Stimulated activated CD4-positive, alpha-beta T cell treated with anti-CD3 and anti-CD28 coated beads, Interleukin-15, amount 100 ng/mL, for 24 hours (primary cell): ENCODE data around the gene ETHE1.
"Not testable (repeated sequence)": the region's sequence is repeated elsewhere in the genome, so short reads cannot be mapped to it uniquely, and the experiment has no call there.

ENCODE experiments used
- DNase-seq: peaks from one replicate; pipeline ENCODE4 v3.0.0-alpha.2; 2020

Gene ETHE1

GRCh38 chr19:43522929-43523328 is 4.1 kb downstream of the ETHE1 start:
- no peak for DNase-seq

GRCh38 chr19:43519436-43520088 is 7.4 kb downstream of the ETHE1 start:
- DNase-seq, result peak; percentile 87

- no peak for DNase-seq
Observed at GRCh38 chr19:43518051-43518450, 8.9 kb downstream of the ETHE1 start.

- DNase-seq, result not testable (repeated sequence)
Observed at GRCh38 chr19:43512399-43512798, 14.6 kb downstream of the ETHE1 start.

- DNase-seq, result no peak
Observed at GRCh38 chr19:43511324-43511723, 15.7 kb downstream of the ETHE1 start.

- DNase-seq, result no peak
Observed at GRCh38 chr19:43510713-43511112, 16.3 kb downstream of the ETHE1 start.

- DNase-seq, result no peak
Observed at GRCh38 chr19:43507880-43508279, 19.1 kb downstream of the ETHE1 start.

GRCh38 chr19:43506629-43507028 is 20.4 kb downstream of the ETHE1 start:
- DNase-seq, result no peak

- no peak for DNase-seq
Observed at GRCh38 chr19:43505941-43506340, 21.1 kb downstream of the ETHE1 start.

- no peak for DNase-seq
Observed at GRCh38 chr19:43505186-43505456, 21.9 kb downstream of the ETHE1 start.

GRCh38 chr19:43504426-43505185 is 22.4 kb downstream of the ETHE1 start, which contains the start of gene PHLDB3:
PHLDB3 (minus strand) TSS chr19:43504746; CDS start chr19:43504118, 628 bp downstream.
- peak; percentile 59 for DNase-seq

- DNase-seq, result peak; percentile 100
Observed at GRCh38 chr19:43503501-43504425, 23.2 kb downstream of the ETHE1 start.

- DNase-seq, result no peak
Observed at GRCh38 chr19:43502419-43502976, 24.5 kb downstream of the ETHE1 start.

- DNase-seq, result no peak
Observed at GRCh38 chr19:43501661-43502418, 25.2 kb downstream of the ETHE1 start.

GRCh38 chr19:43499042-43499441 is 28.0 kb downstream of the ETHE1 start:
- no peak for DNase-seq

GRCh38 chr19:43498233-43498842 is 28.7 kb downstream of the ETHE1 start:
- DNase-seq, result no peak

- DNase-seq, result no peak
Observed at GRCh38 chr19:43496960-43497359, 30.0 kb downstream of the ETHE1 start.

- no peak for DNase-seq
Observed at GRCh38 chr19:43495082-43495481, 31.9 kb downstream of the ETHE1 start.

- no peak for DNase-seq
Observed at GRCh38 chr19:43490759-43491158, 36.2 kb downstream of the ETHE1 start.

GRCh38 chr19:43489979-43490599 is 36.9 kb downstream of the ETHE1 start:
- no peak for DNase-seq

- DNase-seq, result no peak
Observed at GRCh38 chr19:43489310-43489709, 37.7 kb downstream of the ETHE1 start.

GRCh38 chr19:43488179-43488578 is 38.8 kb downstream of the ETHE1 start:
- no peak for DNase-seq
